ENCODE measurements around the gene CETN1.

DNA sequence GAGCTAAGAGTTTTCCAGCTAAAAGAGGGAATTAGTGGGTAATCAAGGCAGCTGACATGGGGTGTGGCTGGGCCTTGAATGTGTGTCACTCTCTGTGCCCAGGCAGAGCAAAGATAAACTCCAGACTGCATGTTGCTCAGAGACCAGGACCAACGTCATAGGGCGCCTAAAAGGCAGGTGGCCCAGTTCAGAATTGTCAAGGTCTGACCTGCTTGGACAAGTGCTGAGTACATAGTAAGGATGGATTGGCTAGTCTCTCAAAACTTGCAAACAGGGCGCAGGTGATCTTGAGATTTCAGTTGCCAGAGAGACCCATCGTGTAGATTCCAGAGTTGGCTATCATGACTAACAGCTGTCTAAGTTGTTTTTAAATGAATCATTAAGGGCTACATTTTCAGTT lies 35.6 kb downstream of the CETN1 start:
- TF ChIP-seq POLR2AphosphoS5 (IDR thresholded peaks at IDR 0.05; ENCODE audit: low read depth) = no peak
- TF ChIP-seq, protein P1, sequence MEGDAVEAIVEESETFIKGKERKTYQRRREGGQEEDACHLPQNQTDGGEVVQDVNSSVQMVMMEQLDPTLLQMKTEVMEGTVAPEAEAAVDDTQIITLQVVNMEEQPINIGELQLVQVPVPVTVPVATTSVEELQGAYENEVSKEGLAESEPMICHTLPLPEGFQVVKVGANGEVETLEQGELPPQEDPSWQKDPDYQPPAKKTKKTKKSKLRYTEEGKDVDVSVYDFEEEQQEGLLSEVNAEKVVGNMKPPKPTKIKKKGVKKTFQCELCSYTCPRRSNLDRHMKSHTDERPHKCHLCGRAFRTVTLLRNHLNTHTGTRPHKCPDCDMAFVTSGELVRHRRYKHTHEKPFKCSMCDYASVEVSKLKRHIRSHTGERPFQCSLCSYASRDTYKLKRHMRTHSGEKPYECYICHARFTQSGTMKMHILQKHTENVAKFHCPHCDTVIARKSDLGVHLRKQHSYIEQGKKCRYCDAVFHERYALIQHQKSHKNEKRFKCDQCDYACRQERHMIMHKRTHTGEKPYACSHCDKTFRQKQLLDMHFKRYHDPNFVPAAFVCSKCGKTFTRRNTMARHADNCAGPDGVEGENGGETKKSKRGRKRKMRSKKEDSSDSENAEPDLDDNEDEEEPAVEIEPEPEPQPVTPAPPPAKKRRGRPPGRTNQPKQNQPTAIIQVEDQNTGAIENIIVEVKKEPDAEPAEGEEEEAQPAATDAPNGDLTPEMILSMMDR (IDR thresholded peaks at IDR 0.05; ENCODE audit: insufficient read depth, low read length) = no peak
- TF ChIP-seq, protein P2, sequence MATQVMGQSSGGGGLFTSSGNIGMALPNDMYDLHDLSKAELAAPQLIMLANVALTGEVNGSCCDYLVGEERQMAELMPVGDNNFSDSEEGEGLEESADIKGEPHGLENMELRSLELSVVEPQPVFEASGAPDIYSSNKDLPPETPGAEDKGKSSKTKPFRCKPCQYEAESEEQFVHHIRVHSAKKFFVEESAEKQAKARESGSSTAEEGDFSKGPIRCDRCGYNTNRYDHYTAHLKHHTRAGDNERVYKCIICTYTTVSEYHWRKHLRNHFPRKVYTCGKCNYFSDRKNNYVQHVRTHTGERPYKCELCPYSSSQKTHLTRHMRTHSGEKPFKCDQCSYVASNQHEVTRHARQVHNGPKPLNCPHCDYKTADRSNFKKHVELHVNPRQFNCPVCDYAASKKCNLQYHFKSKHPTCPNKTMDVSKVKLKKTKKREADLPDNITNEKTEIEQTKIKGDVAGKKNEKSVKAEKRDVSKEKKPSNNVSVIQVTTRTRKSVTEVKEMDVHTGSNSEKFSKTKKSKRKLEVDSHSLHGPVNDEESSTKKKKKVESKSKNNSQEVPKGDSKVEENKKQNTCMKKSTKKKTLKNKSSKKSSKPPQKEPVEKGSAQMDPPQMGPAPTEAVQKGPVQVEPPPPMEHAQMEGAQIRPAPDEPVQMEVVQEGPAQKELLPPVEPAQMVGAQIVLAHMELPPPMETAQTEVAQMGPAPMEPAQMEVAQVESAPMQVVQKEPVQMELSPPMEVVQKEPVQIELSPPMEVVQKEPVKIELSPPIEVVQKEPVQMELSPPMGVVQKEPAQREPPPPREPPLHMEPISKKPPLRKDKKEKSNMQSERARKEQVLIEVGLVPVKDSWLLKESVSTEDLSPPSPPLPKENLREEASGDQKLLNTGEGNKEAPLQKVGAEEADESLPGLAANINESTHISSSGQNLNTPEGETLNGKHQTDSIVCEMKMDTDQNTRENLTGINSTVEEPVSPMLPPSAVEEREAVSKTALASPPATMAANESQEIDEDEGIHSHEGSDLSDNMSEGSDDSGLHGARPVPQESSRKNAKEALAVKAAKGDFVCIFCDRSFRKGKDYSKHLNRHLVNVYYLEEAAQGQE (IDR thresholded peaks at IDR 0.05; ENCODE audit: insufficient replicate concordance, low read depth) = no peak
